H7 (cell line): ENCODE data around the gene PANX3. TPM values are rescaled to one million over a fixed set of nuclear protein-coding genes. Genes with fewer than 3 reads are reported as not detected.
A peak's percentile ranks its signal among the peaks of the same experiment; 100 is the strongest.

Source experiments
- DNase-seq: peaks from one replicate; pipeline ENCODE4 v3.0.0; 2012
- H3K27me3 ChIP-seq: 2 replicates; pipeline ENCODE4 v1.6.0; 2011; ENCODE audit warnings: mild to moderate bottlenecking, low read length; ENCODE audit not compliant: control insufficient read depth, insufficient read depth
- H3K36me3 ChIP-seq: replicated peaks from 2 replicates; pipeline ENCODE4 v1.5.1; 2011; ENCODE audit warnings: low read length; ENCODE audit not compliant: control insufficient read depth, insufficient read depth
- H3K4me3 ChIP-seq: 2 replicates; pipeline ENCODE4 v1.5.1; 2011; ENCODE audit warnings: low read depth, mild to moderate bottlenecking, control low read depth, low read length, moderate library complexity; ENCODE audit not compliant: insufficient read depth
- total RNA-seq: library from RNA; depleted of rRNA; stranded (reverse); fragments of >200 nt; shearing (Covaris generic); gene quantifications from 2 replicates; pipeline ENCODE4 v1.2.3, GENCODE V29; 2014; rRNA removed

PANX3 gene
- total RNA-seq, 1 experiment from 2014 or later, result not detected

GRCh38 chr11:124658501-124658900, 47.3 kb downstream of the PANX3 start:
- no peak for DNase-seq
- Histone ChIP-seq H3K4me3 (no peak overlapping the region), H3K36me3 (no peaks in the 10 kb centered on the region), H3K27me3 (no peaks in the 10 kb centered on the region)

DNA sequence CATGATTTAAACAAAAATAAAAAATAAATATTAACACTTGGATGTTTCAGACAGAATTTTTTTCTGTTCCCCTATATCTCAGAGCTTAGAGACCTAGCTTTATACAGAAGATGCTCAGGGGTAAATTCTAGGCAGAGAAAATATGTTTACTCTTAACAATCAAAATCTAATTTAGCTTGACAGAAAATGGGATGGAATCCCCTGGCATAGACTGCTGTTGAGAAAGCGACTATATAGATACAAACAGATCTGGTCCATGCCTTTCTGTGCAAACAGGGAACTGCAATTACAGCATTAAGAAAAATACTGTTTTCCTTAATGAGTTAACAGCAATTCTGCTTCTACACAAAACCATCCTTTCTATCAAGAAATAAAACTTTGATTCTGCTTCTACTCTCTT, 47.8 kb downstream of the PANX3 start:
- H3K4me3 ChIP-seq, result no peak overlapping the region
- H3K27me3 ChIP-seq, result no peaks in the 10 kb centered on the region
- DNase-seq, result no peak
- H3K36me3 ChIP-seq, result no peaks in the 10 kb centered on the region

- H3K27me3 ChIP-seq, result 0 out of 2 replicates have a peak, but pooled peaks cover 2% of the 10 kb centered on the region
- H3K4me3 ChIP-seq, result no peak overlapping the region
- DNase-seq, result no peak
- H3K36me3 ChIP-seq, result no peaks in the 10 kb centered on the region
Measured at GRCh38 chr11:124661553-124661952, 50.3 kb downstream of the PANX3 start.

GRCh38 chr11:124662106-124662505, 50.9 kb downstream of the PANX3 start:
- Histone ChIP-seq H3K4me3 (no peak overlapping the region), H3K27me3 (peaks cover 4% of the 10 kb centered on the region; the same call in 1 of the 2 replicates), H3K36me3 (no peaks in the 10 kb centered on the region)
- DNase-seq, result no peak

GRCh38 chr11:124663861-124664260, 52.6 kb downstream of the PANX3 start:
- Histone ChIP-seq H3K36me3 (no peaks in the 10 kb centered on the region), H3K4me3 (no peak overlapping the region), H3K27me3 (peaks cover 9% of the 10 kb centered on the region; the same call in 1 of the 2 replicates)
- DNase-seq, result no peak

DNA sequence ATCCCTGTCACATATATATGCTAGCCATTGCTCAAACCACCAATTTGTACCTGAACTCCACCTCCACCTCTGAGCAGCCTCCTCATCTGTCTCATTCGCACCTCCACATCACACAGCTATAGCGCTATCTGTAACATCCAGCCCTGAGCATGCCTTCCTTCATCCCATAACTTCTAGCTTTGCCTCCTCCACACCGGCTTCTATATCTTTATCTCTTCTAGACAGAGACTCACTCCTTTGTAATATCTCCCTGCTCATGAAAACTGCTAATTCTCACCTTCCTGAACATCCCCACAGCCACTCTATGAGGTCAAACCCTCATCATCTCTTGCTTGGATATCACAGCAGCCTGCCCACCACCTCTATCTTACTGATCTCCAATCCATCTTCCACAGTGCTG, 56.4 kb downstream of the PANX3 start:
- Histone ChIP-seq H3K36me3 (no peaks in the 10 kb centered on the region), H3K27me3 (peaks cover 20% of the 10 kb centered on the region), H3K4me3 (no peak overlapping the region)
- no peak for DNase-seq

DNA sequence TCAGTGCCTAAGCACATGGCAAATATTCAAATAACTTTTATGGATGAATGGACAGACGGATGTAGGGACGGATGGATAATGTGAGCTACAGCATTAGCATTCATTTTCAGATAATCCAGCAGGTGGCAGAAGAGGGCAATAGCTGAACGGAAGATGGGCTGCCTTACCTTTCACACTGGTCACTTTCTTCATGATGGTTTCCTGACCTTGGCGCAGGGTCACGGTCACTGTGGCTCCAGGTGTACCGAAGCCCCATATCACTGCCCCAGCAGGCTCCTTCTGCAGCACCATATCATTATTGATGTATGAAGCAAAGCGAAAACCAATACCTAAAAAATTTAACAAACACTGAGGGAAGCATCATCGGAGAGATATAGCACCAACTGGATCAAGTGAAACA, 58.0 kb downstream of the PANX3 start:
- H3K36me3 ChIP-seq, result no peaks in the 10 kb centered on the region
- H3K27me3 ChIP-seq, result peaks cover 29% of the 10 kb centered on the region
- peak; percentile 72 for DNase-seq
- H3K4me3 ChIP-seq, result no peak overlapping the region

Other genes with a start within 250 kb of the PANX3 start
- gene OR8B2, start 226.9 kb upstream of the PANX3 start, total RNA-seq, result not detected in 2 replicates
- not detected in 2 replicates for gene OR8B3, start 212.4 kb upstream of the PANX3 start, total RNA-seq
- gene OR8B4, start 186.6 kb upstream of the PANX3 start, total RNA-seq, result not detected in 2 replicates
- not detected in 2 replicates for gene OR8B8, start 165.7 kb upstream of the PANX3 start, total RNA-seq
- not detected in 2 replicates for gene OR8B12, start 67.8 kb upstream of the PANX3 start, total RNA-seq
- gene OR8A1, start 41.4 kb upstream of the PANX3 start, total RNA-seq, result not detected in 2 replicates
- gene TBRG1, start 11.4 kb downstream of the PANX3 start, total RNA-seq, result 21.1 and 26.2 TPM in 2 replicates
- gene SIAE, start 62.3 kb downstream of the PANX3 start, total RNA-seq, result 1.6 and 2.6 TPM in 2 replicates
- gene SPA17, start 62.5 kb downstream of the PANX3 start, total RNA-seq, result 9.6 and 9.8 TPM in 2 replicates
- gene NRGN, start 128.5 kb downstream of the PANX3 start, total RNA-seq, result 0.80 and 0.85 TPM in 2 replicates
- gene VSIG2, start 140.8 kb downstream of the PANX3 start, total RNA-seq, result 0.48 and 0.90 TPM in 2 replicates
- gene ESAM, start 150.9 kb downstream of the PANX3 start, total RNA-seq, result 0.38 and 0.85 TPM in 2 replicates
- gene MSANTD2, start 189.0 kb downstream of the PANX3 start, total RNA-seq, result 10.3 and 18.3 TPM in 2 replicates